HG03066 (cell line): ENCODE results near the gene PRKAG1.
"Not testable (repeated sequence)": the region's sequence is repeated elsewhere in the genome, so short reads cannot be mapped to it uniquely, and the experiment has no call there.

Source experiments
- ATAC-seq: cut with Tn5 transposase; IDR thresholded peaks from one replicate; pipeline ENCODE4 v1.9.1; 2021; ENCODE audit warnings: low read depth; ENCODE audit not compliant: unreplicated experiment

The PRKAG1 gene

DNA sequence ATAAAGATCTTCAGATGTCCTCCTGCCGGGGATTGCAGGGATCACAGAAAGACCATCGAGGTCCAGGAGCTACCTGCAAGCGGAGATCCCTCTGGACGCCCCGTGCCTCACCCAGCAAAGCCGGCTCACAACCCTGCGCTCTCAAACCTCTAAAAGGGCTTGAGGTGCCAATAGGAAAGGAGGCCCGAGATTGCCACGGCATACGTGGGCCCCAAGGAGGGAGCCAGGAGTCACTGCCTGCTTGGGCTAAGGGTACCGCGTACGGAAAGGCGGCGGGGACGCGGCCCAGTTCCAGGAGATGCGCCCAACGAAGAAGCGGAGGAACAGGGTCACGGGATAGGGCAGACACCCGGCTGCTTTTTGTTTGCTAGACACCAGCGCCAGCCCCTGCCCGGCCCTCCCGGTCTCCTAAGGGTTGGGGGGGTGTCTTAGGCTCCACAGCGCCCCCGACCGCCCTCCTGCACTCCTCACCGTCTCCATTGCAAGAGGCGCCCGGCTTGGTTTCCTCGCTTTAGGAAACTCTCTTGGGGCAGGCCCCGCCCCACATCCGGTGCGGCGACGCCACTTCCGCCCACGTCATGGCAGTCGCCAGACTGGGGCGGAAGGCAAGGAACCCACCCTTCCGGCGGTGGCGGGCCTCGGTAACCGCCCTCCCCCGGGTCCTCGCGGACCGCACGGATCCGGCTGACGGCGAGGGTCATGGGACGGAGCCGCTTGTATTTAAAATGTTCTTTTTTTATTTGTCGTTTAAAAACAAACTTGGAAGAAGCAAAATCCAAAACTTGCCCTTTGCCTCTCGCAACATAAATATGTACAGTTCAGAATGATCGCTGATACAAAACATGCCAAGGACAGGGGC lies at the start of gene PRKAG1:
TSS of gene PRKAG1 (minus strand) at position 516 of the 859 bp plus-strand sequence. CDS start at position 480, 36 bp downstream.
- peak; percentile 90 for ATAC-seq

DNA sequence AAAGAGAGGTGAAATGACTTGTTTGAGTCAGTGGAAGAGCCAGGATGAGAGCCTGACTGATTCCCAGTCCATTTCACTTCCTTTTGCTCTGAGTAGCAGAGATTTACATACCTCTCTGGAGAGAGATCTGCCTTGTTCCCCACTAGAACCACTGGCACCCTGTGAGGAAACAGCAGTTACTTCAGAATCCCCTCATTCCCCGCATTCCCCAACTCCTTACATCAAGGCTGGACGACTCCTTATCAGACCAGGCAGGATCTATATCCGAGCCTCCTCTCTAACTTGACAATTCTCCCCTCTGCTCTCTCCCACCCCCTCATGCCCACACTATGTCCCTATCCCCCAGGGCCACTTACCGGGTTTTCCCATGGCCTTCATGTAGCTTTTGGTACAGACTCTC lies 47.5 kb upstream of the PRKAG1 start:
- no peak for ATAC-seq

DNA sequence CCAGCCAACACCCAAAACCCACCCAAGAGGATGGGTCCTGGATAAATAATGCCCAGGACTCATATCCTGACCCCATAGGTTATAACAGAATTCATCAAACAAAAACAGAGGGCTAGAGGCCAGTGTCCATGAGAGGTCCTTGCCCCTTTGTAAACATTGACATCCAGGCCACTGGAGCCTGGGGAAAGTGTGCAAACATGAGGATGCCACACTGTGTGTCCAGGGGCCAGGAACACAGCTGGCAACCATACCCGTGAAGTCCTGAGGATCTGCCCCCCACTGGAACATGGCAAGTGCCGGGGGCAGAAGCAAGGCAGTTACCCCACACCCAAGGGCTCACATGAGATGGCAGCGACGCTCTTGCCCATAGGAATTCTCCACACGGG lies 46.2 kb upstream of the PRKAG1 start:
- no peak for ATAC-seq

DNA sequence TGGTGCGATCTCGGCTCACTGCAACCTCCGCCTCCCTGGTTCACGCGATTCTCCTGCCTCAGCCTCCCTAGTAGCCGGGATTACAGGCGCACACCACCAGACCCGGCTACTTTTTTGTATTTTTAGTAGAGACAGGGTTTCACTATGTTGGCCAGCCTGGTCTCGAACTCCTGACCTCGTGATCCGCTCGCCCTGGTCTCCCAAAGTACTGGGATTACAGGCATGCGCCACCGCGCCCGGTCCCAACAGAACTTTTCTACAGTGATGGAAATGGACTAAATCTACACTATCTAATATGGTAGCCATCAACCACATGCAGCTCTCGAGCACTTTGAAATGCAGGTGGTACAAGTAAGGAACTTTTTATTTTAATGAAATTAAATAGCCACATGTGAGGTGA lies 43.3 kb upstream of the PRKAG1 start:
- ATAC-seq = not testable (repeated sequence)

DNA sequence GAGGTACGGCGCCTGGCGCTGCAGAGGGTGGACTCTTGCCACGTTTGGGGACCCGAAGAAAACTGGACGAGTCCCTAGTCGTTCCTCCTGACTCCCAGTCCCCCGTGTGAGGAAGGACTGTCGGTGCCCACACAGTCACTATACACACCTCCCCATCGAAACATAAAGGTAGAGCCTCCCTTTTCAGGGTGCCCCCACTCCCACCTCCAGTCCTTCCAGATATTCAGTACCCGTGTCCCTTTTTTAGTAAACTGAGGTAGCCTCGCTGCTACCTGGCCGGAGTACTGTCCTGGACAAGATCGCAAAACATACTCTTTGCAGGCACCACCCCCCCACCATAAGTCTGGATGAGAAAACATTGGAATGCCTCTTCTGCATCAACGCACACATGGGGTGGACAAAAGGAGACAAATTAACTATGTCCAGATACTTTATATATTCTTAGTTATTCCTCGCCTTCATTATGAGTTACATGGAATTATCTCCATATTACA lies 42.6 kb upstream of the PRKAG1 start:
- ATAC-seq = no peak

DNA sequence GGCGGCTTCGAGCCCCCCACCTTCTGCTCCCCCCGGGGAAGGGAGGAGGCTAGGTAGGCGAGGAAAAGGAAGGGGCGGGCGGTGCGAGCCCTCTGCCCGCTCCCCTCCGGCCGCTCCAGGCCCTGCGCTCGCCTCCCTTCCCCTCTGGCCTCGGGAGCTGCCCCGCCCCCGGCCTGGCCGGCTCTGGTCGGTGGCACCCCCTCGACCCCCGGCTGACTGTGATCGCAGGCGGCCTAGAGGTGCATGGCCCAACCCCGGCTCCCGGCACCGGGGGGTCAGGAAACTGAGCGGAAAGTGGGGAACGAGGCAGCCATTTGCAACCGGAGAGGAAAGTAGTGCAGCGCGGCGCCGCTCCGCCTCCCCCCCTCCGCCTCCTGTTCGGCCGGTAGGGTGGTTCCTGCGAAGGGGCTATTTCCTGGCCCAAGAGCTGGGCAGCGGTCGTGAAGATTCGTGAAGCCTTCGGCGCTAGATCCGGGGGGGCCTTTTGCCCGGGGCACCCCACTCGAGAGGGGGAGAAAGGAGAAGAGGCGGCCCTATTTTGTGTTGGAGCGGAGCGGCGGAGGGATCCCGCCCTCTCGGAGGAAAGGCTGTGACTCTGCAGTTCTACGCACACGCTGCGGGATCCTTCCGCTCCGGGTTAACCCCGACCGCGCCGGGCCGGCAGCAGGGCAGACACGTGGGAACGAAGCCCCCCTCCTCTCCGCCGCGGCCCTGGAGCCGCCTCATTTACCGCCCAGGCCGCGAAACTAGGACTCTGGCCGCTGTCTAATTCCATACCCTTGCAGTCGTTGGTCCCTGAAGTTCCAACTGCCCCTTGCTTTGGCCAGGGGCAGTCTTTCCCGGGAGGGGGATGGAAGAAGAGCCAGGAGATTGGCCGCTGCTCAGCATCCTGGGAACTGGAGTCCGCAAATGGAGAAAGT lies 41.9 kb upstream of the PRKAG1 start, which contains the start of gene KMT2D:
TSS of gene KMT2D (minus strand) at position 558 of the 920 bp plus-strand sequence. CDS start 5,470 bp downstream, outside the sequence.
- ATAC-seq = peak; percentile 50

DNA sequence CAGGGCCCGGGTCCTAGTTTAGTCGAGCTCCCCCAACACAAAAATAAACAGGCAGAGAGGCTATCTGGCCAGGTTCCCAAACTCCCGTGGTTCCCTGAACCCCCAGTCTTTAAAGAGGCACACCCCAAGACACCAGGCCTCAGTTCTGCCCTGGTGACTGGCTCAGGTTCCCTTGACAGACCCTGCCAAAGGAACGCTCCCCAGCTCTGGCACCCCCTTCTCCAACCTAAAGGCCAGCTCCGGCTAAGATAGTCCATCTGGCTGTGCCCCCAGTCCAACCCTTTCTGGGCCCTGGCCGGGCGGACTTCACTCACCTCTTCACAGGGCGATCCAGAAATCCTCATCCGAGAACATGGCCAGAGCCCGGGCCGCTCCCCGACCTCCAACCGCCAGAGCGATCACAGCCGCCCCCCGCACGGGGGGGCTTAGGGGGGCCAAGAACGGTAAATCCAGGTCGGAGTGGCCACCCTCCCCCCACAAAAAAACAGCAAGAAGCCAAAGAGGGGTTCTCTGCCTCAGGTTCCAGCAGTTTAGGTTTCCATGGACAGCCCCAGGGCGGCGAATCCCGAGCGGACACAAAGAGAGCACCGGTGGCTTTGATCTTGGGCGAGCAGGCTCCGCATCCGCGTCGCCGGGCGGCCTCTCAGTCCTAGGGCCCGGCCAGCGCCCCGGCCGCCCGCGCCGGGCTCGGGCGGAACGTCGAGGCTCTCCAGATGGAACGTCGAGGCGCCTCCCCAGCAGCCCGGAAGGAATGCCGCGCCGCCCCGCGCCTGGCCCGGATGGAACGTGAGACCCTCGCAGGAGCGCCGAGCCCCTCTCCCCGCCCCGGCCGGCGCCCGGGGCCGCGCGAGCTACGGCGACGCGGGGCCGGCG lies 41.0 kb upstream of the PRKAG1 start:
- ATAC-seq = no peak

DNA sequence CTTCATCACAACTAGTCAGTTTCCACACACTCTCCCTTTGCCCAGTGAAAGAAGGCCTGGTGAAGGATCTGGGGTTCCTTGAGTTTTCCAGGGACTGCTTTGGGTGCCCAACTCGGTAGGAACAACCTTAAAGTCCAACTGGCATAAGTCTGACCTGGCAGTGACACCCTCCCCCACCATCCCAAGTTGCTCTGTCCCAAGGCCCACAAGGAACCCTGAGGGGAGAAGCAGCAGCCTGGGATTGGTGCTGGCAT lies 40.4 kb upstream of the PRKAG1 start:
- no peak for ATAC-seq

DNA sequence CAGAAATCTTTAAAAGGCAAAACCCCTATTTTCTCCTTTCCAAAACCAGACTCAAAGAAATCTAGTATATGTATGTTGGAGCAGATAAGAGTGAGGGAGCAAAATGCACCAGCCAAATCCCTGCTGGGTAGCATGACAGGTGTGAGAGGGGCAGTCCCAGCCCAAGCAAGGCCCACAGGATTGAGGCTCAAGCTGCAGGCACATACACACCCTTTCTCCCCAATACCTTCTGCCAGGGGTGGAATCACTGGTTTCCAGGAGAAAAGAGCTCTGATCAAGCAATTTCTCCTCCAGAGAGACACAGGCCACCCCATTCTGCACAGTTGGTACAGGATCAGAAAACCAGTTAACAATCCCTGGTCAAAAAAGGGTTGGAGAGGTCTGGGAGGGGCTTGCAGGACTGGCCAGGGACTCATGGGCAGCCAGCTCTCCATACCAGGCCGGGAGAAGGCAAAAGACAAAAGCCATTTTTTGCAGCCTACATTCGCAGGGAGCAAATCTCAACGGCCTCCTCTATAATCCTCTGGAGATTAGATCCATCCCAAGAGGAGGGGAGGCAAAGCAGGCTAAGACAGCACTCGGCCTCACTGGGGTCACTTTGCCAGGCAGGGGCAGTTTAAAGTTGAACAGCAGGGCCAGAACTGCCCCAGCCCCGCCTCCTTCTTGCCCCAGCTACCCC lies 39.9 kb upstream of the PRKAG1 start:
- no peak for ATAC-seq

DNA sequence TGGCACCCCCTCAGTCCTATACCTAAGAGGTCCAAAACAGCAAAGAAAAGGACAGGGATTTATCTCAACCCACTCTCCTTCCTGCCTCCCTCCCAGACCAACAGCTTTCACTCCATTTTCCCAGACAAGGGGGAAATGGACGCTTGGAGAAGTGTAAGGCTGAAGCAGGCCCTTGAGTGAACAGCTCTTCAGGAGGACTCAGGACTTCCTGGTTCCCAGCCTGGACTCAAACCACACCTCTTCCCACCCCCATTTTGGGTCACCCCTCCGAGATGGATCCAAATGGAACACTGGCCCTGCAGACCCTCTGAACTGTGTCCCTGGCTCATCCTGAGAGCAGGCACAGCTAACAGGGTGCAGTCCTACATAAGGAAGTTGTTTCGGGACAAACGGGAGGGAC lies 39.3 kb upstream of the PRKAG1 start:
- no peak for ATAC-seq

DNA sequence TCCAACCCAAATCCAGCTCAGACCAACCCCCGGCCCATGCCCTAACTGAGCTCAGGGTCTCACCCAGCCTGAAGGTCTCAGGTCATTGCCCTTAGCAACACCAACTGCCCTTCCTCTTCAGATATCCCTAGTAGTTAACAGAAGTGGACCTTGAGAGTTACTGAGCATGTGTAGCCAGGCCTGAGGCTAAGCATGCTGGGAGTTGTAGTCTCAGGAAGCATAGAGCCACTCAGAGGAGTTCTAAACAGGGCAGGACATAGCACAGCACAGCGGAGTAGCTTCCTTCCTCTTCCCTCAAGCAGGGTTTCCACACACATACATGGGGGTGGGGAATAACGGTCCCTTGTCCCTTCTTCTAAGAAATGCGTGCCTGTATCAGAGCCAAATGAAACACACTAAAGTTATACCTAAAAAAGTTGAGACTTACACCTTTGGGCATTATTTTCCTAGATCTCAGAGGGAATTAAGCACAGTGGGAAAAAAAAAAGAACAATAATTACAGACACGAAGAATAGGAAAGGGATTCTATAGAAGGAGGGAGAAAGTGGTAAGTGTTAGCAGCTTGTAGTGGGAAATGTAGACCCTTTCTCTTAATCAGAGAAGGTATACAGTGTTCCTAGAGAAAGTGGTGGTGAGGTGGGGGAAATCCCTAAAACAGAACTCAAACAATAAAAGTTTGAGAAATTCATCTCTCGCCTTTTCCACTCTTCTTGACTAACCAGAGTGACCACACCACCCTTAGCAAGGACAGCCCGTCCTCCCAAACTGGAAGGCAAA lies 37.6 kb upstream of the PRKAG1 start:
- peak; percentile 65 for ATAC-seq

DNA sequence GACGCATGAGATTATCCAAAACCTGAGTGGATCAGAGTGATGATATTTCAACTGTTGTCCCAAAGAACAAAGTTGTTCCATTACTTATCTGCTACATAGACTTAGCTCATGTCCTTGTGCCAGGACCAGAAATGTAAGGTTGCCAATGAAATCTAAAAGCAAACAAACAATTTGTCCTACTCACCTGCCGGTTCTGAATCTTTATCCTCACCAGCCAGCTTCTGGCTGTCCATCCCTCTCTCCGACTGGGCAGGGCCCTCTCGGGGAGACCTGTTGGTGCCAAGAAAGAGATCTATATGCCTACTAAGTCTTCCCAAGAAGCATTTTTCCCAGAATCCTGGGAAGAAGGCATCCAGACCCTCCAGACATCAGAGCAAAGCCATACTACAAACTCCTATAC lies 36.5 kb upstream of the PRKAG1 start:
- no peak for ATAC-seq

DNA sequence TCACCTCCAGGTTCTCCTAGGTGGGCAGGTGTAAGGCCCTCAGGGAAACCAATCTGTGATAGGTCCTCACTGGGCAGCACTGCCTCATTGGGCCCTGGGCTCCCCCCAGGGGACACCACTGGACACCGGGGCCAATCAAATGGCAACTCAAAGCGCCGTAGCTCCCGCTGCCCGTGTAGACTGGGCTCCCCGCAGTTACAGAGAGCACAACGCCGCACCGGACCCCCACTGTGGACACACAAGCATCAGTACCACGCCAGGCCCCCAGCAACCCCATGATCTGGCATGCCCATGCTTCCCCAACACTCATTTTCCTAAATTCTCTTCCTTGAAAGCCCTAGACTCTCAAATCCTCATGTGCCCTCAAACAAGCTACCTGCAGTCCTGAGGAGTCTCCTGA lies 35.9 kb upstream of the PRKAG1 start:
- no peak for ATAC-seq

DNA sequence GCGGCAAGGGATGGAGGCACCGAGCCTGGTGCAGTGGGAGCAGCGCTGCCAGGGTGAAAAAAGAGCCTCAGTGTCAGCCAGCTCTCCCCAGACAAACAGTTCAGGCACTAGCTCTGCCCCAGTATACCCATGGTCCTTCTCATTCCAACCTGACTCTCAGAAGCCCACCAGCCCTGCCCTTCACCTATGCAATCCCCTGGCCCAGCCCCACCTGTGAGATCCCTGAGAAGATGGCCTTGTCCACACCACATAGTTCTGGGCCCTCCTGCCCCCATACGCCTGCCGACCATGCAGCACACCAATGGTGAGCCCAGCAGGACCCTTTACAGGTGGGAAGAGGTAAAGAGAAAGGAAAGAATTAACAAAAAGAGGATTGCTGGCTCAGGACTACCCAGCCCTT lies 35.5 kb upstream of the PRKAG1 start:
- no peak for ATAC-seq

DNA sequence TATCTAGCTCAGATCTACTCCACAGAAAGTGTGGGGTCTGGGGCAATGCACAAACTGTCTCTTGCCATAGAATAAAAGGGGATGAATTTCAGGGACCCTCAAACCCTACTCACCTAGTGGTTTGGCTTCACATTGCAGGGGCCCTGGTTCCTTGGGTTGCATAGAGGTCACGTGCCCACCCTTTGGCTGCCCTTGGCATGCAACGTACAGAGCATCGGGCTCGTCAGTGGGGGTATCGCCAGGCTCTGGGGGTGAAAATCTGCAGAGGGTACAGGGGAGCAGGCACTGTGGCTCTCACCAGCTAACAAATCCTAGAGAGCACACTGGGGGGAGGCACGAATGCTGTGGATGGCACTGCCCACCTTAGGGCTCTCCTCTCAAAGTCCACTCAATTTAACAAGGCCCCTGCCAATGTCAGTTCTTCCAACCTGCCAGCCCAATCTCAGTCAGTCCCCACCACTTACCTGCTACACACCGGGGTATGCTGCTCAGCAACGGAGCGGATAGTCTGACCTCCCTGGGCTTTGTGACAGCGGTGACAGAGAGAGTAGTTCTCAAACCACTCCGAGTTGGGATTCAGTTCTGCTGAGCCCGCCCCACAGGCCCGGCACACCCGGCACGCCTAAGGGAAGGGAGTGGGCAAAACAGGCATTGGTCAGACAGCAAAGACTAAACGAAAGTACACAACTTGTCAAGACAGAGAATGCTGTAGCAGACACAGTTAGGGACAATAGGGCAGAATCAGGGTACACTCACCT lies 34.1 kb upstream of the PRKAG1 start:
- ATAC-seq = no peak

DNA sequence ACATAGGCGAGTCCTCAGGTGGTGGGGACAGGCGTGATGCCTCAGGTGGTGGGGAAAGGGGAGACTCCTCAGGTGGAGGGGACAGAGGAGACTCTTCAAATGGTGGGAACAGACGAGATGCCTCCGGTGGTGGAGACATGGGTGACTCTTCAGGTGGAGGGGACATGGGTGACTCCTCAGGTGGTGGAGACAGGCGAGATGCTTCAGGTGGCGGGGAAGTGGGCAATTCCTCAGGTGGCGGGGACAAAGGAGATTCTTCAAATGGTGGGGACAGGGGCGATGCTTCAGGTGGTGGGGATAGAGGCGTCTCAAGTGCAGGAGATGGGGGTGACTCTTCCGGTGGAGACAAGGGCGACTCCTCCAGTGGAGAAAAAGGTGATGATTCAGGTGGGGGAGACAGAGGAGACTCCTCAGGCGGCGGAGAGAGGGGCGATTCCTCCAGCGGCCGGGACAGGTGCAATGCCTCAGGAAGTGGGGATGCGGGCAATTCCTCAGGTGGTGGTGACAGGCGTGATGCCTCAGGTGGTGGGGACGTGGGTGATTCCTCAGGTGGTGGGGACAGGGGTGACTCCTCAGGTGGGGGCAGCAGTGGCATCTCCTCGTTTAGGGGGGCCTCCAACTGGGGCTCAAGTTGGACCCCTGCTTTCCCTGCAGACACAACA lies 33.3 kb upstream of the PRKAG1 start:
- no peak for ATAC-seq

DNA sequence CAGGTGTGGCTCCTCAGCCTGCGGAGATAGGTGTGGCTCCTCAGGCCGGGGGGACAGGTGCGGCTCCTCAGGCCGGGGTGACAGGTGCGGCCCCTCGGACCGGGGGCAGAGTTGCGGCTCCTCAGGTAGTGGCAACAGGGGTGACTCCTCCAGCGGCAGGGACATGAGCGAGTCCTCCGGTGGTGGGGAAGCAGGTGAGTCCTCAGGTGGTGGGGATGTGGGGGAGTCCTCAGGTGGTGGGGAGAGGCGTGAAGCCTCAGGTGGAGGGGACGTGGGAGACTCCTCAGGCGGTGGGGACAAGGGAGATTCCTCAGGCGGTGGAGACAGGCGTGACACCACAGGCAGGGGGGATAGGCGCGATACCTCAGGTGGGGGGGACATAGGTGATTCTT lies 32.8 kb upstream of the PRKAG1 start:
- ATAC-seq = no peak
